BJ (cell line): ENCODE data around the gene ENSA. TPM values are rescaled to one million over a fixed set of nuclear protein-coding genes. Genes with fewer than 3 reads are reported as not detected.

Experiments
- polyA plus RNA-seq: library from polyadenylated mRNA; depleted of rRNA; stranded (reverse); fragments of >200 nt; gene quantifications from 2 replicates; pipeline ENCODE4 v1.2.3, GENCODE V29; 2011; rRNA removed
- small RNA-seq: library from RNA; depleted of rRNA; stranded (forward); fragments of <200 nt; gene quantifications from one replicate; pipeline ENCODE3, GENCODE V24; 2012; ENCODE audit warnings: low replicate concordance, low read depth; ENCODE audit not compliant: insufficient read length

ENSA gene
- polyA plus RNA-seq, 1 experiment, result 47.2 TPM

Small RNA genes lying within 50 kb of the gene (small RNA-seq; reads per million reads assigned to genes)
- not detected for gene RF00015
- not detected for gene RF00561

Other genes with a start within 250 kb of the ENSA start
- gene TARS2, start 142.2 kb downstream of the ENSA start, polyA plus RNA-seq, result 12.6 and 17.7 TPM in 2 replicates
- gene ECM1, start 121.5 kb downstream of the ENSA start, polyA plus RNA-seq, result 108 and 204 TPM in 2 replicates
- 0.17 TPM in 1 of 2 replicates, not detected in the other for gene FALEC, start 113.9 kb downstream of the ENSA start, polyA plus RNA-seq
- gene ADAMTSL4, start 80.2 kb downstream of the ENSA start, polyA plus RNA-seq, result 6.1 and 8.6 TPM in 2 replicates
- gene MCL1, start 50.0 kb downstream of the ENSA start, polyA plus RNA-seq, result 45.4 and 80.5 TPM in 2 replicates
- 14.6 and 30.9 TPM in 2 replicates for gene GOLPH3L, start 67.5 kb upstream of the ENSA start, polyA plus RNA-seq
- gene HORMAD1, start 91.3 kb upstream of the ENSA start, polyA plus RNA-seq, result 0.07 and 0.10 TPM in 2 replicates
- gene CTSS, start 136.2 kb upstream of the ENSA start, polyA plus RNA-seq, result 1.1 and 1.5 TPM in 2 replicates
- gene CTSK, start 178.6 kb upstream of the ENSA start, polyA plus RNA-seq, result 70.7 and 91.1 TPM in 2 replicates
- gene ARNT, start 247.0 kb upstream of the ENSA start, polyA plus RNA-seq, result 31.4 and 38.8 TPM in 2 replicates